HCT116 (cell line): Measurements from ENCODE around the gene ALDH1A1. TPM values are rescaled to one million over a fixed set of nuclear protein-coding genes. Genes with fewer than 3 reads are reported as not detected.

Source experiments
- ATAC-seq: fragments of 200-7000 bp; cut with Tn5 transposase; 2 replicates; pipeline ENCODE4 v1.9.1; 2020; ENCODE audit warnings: mild to moderate bottlenecking, moderate library complexity
- BruUV-seq: library from RNA; stranded (reverse); fragments of 400-500 nt; replicated peaks from 2 replicates; lab custom pipeline; 2021; lab: Mats Ljungman, UMichigan
- CTCF ChIA-PET: fragments of 300-600 bp; sonication (Branson Sonifier 250); formaldehyde crosslinking; loops from one replicate; lab custom pipeline; 2021; ENCODE audit warnings: antibody characterized with exemption; lab: Charles Lee
- POLR2A ChIA-PET: fragments of 300-600, 350-600 bp; sonication (Branson Sonifier 250); formaldehyde crosslinking; loops from one replicate; lab custom pipeline; 2021; ENCODE audit warnings: antibody characterized with exemption; lab: Charles Lee
- RAD21 ChIA-PET, 2 experiments: fragments of 300-600 bp; sonication (Branson Sonifier 250); formaldehyde crosslinking; loops; one replicate each; lab custom pipeline; 2023; ENCODE audit warnings: low total read pairs in 2 of 2; ENCODE audit not compliant: uncharacterized antibody in 2 of 2, unreplicated experiment in 2 of 2, low non-redundant PET in 1 of 2; lab: Charles Lee
- DNase-seq: peaks from one replicate; pipeline ENCODE4 v3.0.0-alpha.2; 2010; ENCODE audit warnings: low read depth, low spot score
- H2AFZ ChIP-seq: fragments of 200-600 bp; shearing (Covaris generic), sonication (generic); 2 replicates; pipeline ENCODE4 v1.6.1; 2017; ENCODE audit warnings: low read depth, mixed run types, mixed read lengths, antibody characterized with exemption, low read length; ENCODE audit not compliant: poor library complexity, severe bottlenecking
- H3K27ac ChIP-seq: 2 replicates; pipeline ENCODE4 v1.5.1; 2012; ENCODE audit warnings: low read depth, low read length
- H3K27me3 ChIP-seq: fragments of 200-600 bp; sonication (generic); 2 replicates; pipeline ENCODE4 v1.6.1; 2016; ENCODE audit warnings: mixed run types, low read length, mixed read lengths; ENCODE audit not compliant: insufficient read depth
- H3K36me3 ChIP-seq, 2 experiments: fragments of 200-500 bp in 1 of 2; fragments of 200-600 bp in 1 of 2; sonication (Bioruptor generic) in 1 of 2; sonication (generic) in 1 of 2; 2 replicates each; pipeline versions ENCODE4 v1.5.1 to v1.6.1; 2014 to 2016; ENCODE audit warnings: low read length in 2 of 2, inconsistent platforms in 1 of 2, mixed read lengths in 1 of 2, mixed run types in 1 of 2; ENCODE audit not compliant: insufficient read depth in 2 of 2, control insufficient read depth in 1 of 2
- H3K4me1 ChIP-seq, 2 experiments: fragments of 200-600 bp in 1 of 2; sonication (generic) in 1 of 2; 2 replicates each; pipeline versions ENCODE4 v1.5.1 to v1.6.1; 2012 to 2017; ENCODE audit warnings: low read length in 2 of 2, inconsistent platforms in 1 of 2, mild to moderate bottlenecking in 1 of 2, mixed read lengths in 1 of 2, mixed run types in 1 of 2, moderate library complexity in 1 of 2; ENCODE audit not compliant: insufficient read depth in 2 of 2, control insufficient read depth in 1 of 2
- H3K4me2 ChIP-seq: fragments of 200-600 bp; sonication (generic); 2 replicates; pipeline ENCODE4 v1.6.1; 2017; ENCODE audit warnings: mixed run types, low read length, mixed read lengths
- H3K4me3 ChIP-seq, 2 experiments: fragments of 200-600 bp in 1 of 2; sonication (generic) in 1 of 2; replicated peaks in 1 of 2; 2 replicates each; pipeline ENCODE4 v1.5.1; 2011 to 2016; ENCODE audit warnings: low read length in 2 of 2, control low read depth in 1 of 2, low read depth in 1 of 2, mild to moderate bottlenecking in 1 of 2, mixed read lengths in 1 of 2, mixed run types in 1 of 2
- H3K79me2 ChIP-seq: fragments of 200-600 bp; sonication (generic); 2 replicates; pipeline ENCODE4 v1.6.1; 2017; ENCODE audit warnings: mild to moderate bottlenecking, mixed run types, low read length, moderate library complexity, mixed read lengths; ENCODE audit not compliant: insufficient read depth
- H3K9ac ChIP-seq: fragments of 200-600 bp; sonication (generic); 2 replicates; pipeline ENCODE4 v1.6.1; 2016; ENCODE audit warnings: low read length, mixed read lengths
- H3K9me2 ChIP-seq: fragments of 200-600 bp; sonication (generic), shearing (Covaris generic); 2 replicates; pipeline ENCODE4 v1.6.1; 2017; ENCODE audit warnings: mixed run types, mild to moderate bottlenecking, moderate library complexity; ENCODE audit not compliant: insufficient read depth
- H3K9me3 ChIP-seq, 2 experiments: fragments of 200-500 bp in 1 of 2; fragments of 200-600 bp in 1 of 2; sonication (Bioruptor generic) in 1 of 2; sonication (generic) in 1 of 2; 2 replicates each; pipeline ENCODE4 v1.6.1; 2014 to 2017; ENCODE audit warnings: low read length in 2 of 2, mixed read lengths in 2 of 2, inconsistent platforms in 1 of 2, low read depth in 1 of 2, mild to moderate bottlenecking in 1 of 2, mixed run types in 1 of 2, moderate library complexity in 1 of 2; ENCODE audit not compliant: control insufficient read depth in 1 of 2, insufficient read depth in 1 of 2
- H4K20me1 ChIP-seq: fragments of 200-600 bp; sonication (generic), shearing (Covaris generic); 2 replicates; pipeline ENCODE4 v1.6.1; 2017; ENCODE audit warnings: mixed run types, mild to moderate bottlenecking, moderate library complexity; ENCODE audit not compliant: insufficient read depth
- CBX3 ChIP-seq: IDR thresholded peaks from 2 replicates; pipeline ENCODE4 v1.6.1; 2012; ENCODE audit warnings: low read depth
- CEBPB ChIP-seq: IDR thresholded peaks from 2 replicates; pipeline ENCODE4 v1.6.1; 2012; ENCODE audit warnings: low read depth
- ELF1 ChIP-seq: IDR thresholded peaks from 2 replicates; pipeline ENCODE4 v1.6.1; 2012; ENCODE audit warnings: low read depth, borderline replicate concordance
- EZH2 ChIP-seq: fragments of 200-600 bp; sonication (generic); IDR thresholded peaks from 2 replicates; pipeline ENCODE4 v1.6.1; 2017; ENCODE audit warnings: antibody characterized with exemption, mixed run types
- EZH2phosphoT487 ChIP-seq: fragments of 200-600 bp; IDR thresholded peaks from 2 replicates; pipeline ENCODE4 v1.6.1; 2018; ENCODE audit warnings: antibody characterized with exemption, borderline replicate concordance
- JUND ChIP-seq: IDR thresholded peaks from 2 replicates; pipeline ENCODE4 v1.6.1; 2012
- POLR2A ChIP-seq: IDR thresholded peaks from 2 replicates; pipeline ENCODE4 v1.7.0; 2011; ENCODE audit warnings: borderline replicate concordance; ENCODE audit not compliant: insufficient read depth, insufficient read length; ENCODE audit errors: extremely low read depth
- RAD21 ChIP-seq: IDR thresholded peaks from 2 replicates; pipeline ENCODE4 v1.6.1; 2012; ENCODE audit warnings: low read depth, mild to moderate bottlenecking
- SIN3A ChIP-seq: IDR thresholded peaks from 2 replicates; pipeline ENCODE4 v1.6.1; 2012; ENCODE audit warnings: low read depth
- SP1 ChIP-seq: IDR thresholded peaks from 2 replicates; pipeline ENCODE4 v1.6.1; 2012; ENCODE audit warnings: low read depth
- SRF ChIP-seq: IDR thresholded peaks from 2 replicates; pipeline ENCODE4 v1.6.1; 2012; ENCODE audit warnings: low read depth
- YY1 ChIP-seq: IDR thresholded peaks from 2 replicates; pipeline ENCODE4 v1.6.1; 2011; ENCODE audit warnings: low read length, low read depth, moderate library complexity, mild to moderate bottlenecking; ENCODE audit not compliant: insufficient replicate concordance; ENCODE audit errors: extremely low read depth
- ZFX ChIP-seq: fragments of 450-650 bp; IDR thresholded peaks from 2 replicates; pipeline ENCODE4 v1.6.1; 2017
- ZNF274 ChIP-seq: fragments of 200-500 bp; sonication (Bioruptor generic); IDR thresholded peaks from 2 replicates; pipeline ENCODE4 v1.6.1; 2014; ENCODE audit warnings: mild to moderate bottlenecking, low read depth, low read length, inconsistent platforms
- intact Hi-C: fragments of 100-400 bp; cut with micrococcal nuclease; formaldehyde crosslinking; loops from 2 replicates; pipeline ENCODE4 v1.10.0; 2022
- total RNA-seq: library from RNA; stranded (reverse); gene quantifications from one replicate; pipeline ENCODE4 v1.2.1, GENCODE V29; 2021; ENCODE audit not compliant: unreplicated experiment
- TF ChIP-seq, protein P1 (sequence below), 3 experiments: fragments of 200-600 bp in 1 of 3; sonication (generic) in 1 of 3; IDR thresholded peaks in 2 of 3; conservative IDR thresholded peaks in 1 of 3; 2 replicates each; pipeline ENCODE4 v1.5.1; 2012 to 2017; ENCODE audit warnings: low read depth in 2 of 3, low read length in 2 of 3, antibody characterized with exemption in 1 of 3, borderline replicate concordance in 1 of 3, control low read depth in 1 of 3, mild to moderate bottlenecking in 1 of 3, mixed read lengths in 1 of 3, mixed run types in 1 of 3, moderate library complexity in 1 of 3; ENCODE audit not compliant: insufficient read depth in 1 of 3
- TF ChIP-seq, protein P2 (sequence below): IDR thresholded peaks from 2 replicates; pipeline ENCODE4 v1.6.1; 2012
- TF ChIP-seq, protein P3 (sequence below): IDR thresholded peaks from 2 replicates; pipeline ENCODE4 v1.6.1; 2012; ENCODE audit warnings: low read depth
- TF ChIP-seq, protein P4 (sequence below): IDR thresholded peaks from 2 replicates; pipeline ENCODE4 v1.6.1; 2012

Gene ALDH1A1
- total RNA-seq, 1 experiment from 2014 or later: 0.44 TPM

DNA sequence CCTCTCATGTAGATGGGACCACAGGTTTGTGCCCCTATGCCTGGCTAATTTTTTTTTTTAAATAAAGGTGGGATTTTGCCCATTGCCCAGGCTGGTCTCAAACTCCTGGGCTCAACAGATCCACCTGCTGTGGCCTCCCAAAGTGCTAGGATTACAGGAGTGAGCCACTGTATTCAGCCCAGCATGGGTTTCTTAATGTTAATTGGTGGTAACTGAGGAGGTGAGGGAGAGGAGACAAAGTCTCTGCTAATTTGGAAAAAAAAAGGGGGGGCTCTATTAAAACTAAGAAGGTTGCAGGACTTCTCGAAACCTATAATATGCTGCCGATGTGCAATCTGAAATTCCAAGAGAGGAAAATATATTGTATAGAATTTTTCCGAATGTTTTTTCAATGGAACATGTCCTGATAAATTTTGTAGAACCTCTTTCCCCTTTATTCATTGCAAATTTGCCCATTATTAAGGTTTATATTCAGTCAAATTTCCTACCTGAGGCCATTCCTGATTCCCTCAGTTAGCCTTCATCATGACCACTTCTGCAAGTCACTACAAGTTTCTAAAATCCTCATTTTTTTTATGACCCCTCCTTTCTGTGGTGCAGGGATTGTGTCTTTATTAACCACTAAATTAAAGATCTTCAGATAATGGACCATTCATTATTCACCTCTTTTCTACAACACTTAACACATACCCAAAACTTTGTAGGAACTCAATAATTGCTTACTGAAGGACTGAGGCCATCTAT lies 52.9 kb downstream of the ALDH1A1 start:
- CTCF ChIA-PET: interaction anchor here (1.5 kb wide), 1 partner anchor 28 kb away, joined by 4 read pairs; no protein-coding TSS in a partner anchor
- POLR2A ChIA-PET: no interaction called here
- no peaks in the 10 kb centered on the region for H3K36me3 ChIP-seq
- H2AFZ ChIP-seq: no peak overlapping the region
- H3K4me3 ChIP-seq: no peak overlapping the region
- H3K9me2 ChIP-seq: no peaks in the 10 kb centered on the region
- H3K27me3 ChIP-seq: no peaks in the 10 kb centered on the region
- H3K9me3 ChIP-seq: no peaks in the 10 kb centered on the region
- RAD21 ChIA-PET: no interaction called here
- H3K9ac ChIP-seq: no peak overlapping the region
- no peaks in the 10 kb centered on the region for H3K4me1 ChIP-seq
- no TSS peak for BruUV-seq
- no peak overlapping the region for H3K4me2 ChIP-seq
- ATAC-seq (no peak), DNase-seq (no peak)
- intact Hi-C loops: no loop called here
- H3K79me2 ChIP-seq: no peaks in the 10 kb centered on the region
- H3K27ac ChIP-seq: no peak overlapping the region
- TF ChIP-seq, protein P1, sequence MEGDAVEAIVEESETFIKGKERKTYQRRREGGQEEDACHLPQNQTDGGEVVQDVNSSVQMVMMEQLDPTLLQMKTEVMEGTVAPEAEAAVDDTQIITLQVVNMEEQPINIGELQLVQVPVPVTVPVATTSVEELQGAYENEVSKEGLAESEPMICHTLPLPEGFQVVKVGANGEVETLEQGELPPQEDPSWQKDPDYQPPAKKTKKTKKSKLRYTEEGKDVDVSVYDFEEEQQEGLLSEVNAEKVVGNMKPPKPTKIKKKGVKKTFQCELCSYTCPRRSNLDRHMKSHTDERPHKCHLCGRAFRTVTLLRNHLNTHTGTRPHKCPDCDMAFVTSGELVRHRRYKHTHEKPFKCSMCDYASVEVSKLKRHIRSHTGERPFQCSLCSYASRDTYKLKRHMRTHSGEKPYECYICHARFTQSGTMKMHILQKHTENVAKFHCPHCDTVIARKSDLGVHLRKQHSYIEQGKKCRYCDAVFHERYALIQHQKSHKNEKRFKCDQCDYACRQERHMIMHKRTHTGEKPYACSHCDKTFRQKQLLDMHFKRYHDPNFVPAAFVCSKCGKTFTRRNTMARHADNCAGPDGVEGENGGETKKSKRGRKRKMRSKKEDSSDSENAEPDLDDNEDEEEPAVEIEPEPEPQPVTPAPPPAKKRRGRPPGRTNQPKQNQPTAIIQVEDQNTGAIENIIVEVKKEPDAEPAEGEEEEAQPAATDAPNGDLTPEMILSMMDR (IDR thresholded peaks at IDR 0.05 in 2 of 3, conservative IDR thresholded peaks at IDR 0.05 in 1 of 3; ENCODE audit: borderline replicate concordance in 1 of 3, insufficient read depth in 1 of 3, low read depth in 2 of 3, low read length in 2 of 3): no peak
- TF ChIP-seq, protein P2, sequence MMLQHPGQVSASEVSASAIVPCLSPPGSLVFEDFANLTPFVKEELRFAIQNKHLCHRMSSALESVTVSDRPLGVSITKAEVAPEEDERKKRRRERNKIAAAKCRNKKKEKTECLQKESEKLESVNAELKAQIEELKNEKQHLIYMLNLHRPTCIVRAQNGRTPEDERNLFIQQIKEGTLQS: no peak
- no peak for TF ChIP-seq ELF1
- TF ChIP-seq EZH2phosphoT487: no peak
- TF ChIP-seq ZFX: no peak
- TF ChIP-seq, protein P3, sequence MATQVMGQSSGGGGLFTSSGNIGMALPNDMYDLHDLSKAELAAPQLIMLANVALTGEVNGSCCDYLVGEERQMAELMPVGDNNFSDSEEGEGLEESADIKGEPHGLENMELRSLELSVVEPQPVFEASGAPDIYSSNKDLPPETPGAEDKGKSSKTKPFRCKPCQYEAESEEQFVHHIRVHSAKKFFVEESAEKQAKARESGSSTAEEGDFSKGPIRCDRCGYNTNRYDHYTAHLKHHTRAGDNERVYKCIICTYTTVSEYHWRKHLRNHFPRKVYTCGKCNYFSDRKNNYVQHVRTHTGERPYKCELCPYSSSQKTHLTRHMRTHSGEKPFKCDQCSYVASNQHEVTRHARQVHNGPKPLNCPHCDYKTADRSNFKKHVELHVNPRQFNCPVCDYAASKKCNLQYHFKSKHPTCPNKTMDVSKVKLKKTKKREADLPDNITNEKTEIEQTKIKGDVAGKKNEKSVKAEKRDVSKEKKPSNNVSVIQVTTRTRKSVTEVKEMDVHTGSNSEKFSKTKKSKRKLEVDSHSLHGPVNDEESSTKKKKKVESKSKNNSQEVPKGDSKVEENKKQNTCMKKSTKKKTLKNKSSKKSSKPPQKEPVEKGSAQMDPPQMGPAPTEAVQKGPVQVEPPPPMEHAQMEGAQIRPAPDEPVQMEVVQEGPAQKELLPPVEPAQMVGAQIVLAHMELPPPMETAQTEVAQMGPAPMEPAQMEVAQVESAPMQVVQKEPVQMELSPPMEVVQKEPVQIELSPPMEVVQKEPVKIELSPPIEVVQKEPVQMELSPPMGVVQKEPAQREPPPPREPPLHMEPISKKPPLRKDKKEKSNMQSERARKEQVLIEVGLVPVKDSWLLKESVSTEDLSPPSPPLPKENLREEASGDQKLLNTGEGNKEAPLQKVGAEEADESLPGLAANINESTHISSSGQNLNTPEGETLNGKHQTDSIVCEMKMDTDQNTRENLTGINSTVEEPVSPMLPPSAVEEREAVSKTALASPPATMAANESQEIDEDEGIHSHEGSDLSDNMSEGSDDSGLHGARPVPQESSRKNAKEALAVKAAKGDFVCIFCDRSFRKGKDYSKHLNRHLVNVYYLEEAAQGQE: no peak
- no peak for TF ChIP-seq YY1
- TF ChIP-seq SP1: no peak
- TF ChIP-seq SIN3A: no peak
- no peak for TF ChIP-seq JUND
- TF ChIP-seq CBX3: no peak
- TF ChIP-seq POLR2A: no peak
- TF ChIP-seq SRF: no peak
- TF ChIP-seq RAD21: no peak
- TF ChIP-seq ZNF274: no peak
- no peak for TF ChIP-seq EZH2
- TF ChIP-seq CEBPB: no peak
- TF ChIP-seq, protein P4, sequence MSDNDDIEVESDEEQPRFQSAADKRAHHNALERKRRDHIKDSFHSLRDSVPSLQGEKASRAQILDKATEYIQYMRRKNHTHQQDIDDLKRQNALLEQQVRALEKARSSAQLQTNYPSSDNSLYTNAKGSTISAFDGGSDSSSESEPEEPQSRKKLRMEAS: no peak
- no peaks in the 10 kb centered on the region for H4K20me1 ChIP-seq
